Right lobe of liver (tissue), 6 donors: ENCODE data around the gene UBE3D. TPM values are rescaled to one million over a fixed set of nuclear protein-coding genes. Genes with fewer than 3 reads are reported as not detected.
"Not testable (repeated sequence)": the region's sequence is repeated elsewhere in the genome, so short reads cannot be mapped to it uniquely, and the experiment has no call there.

Experiments used
- ATAC-seq, 4 donors: fragments of 200-7000 bp; cut with Tn5 transposase; one replicate each; pipeline ENCODE4 v1.9.1; 2020; ENCODE audit warnings: mild to moderate bottlenecking in 4 of 4, moderate library complexity in 4 of 4
- DNase-seq, 3 donors: peaks; one replicate each; pipeline ENCODE4 v3.0.0-alpha.2; 2020
- H3K27ac ChIP-seq, 3 donors: fragments of 200-600 bp; one replicate each; pipeline ENCODE4 v1.8.0; 2022
- H3K27me3 ChIP-seq, 2 donors: fragments of 200-600 bp; one replicate each; pipeline ENCODE4 v1.8.0; 2022
- H3K36me3 ChIP-seq, 4 donors: fragments of 200-600 bp; sonication (generic) in 1 of 4; one replicate each; pipeline versions ENCODE4 v1.5.1 to v1.8.0; 2017 to 2022; ENCODE audit warnings: control low read depth in 1 of 4
- H3K4me1 ChIP-seq, 4 donors: fragments of 200-600 bp; sonication (generic) in 1 of 4; one replicate each; pipeline versions ENCODE4 v1.5.1 to v1.8.0; 2017 to 2022; ENCODE audit warnings: control low read depth in 1 of 4
- H3K4me3 ChIP-seq, 3 donors: fragments of 200-600 bp; one replicate each; pipeline ENCODE4 v1.8.0; 2022
- H3K9me3 ChIP-seq, 4 donors: fragments of 200-600 bp; sonication (generic) in 1 of 4; one replicate each; pipeline versions ENCODE4 v1.5.1 to v1.8.0; 2017 to 2022; ENCODE audit warnings: control low read depth in 1 of 4
- POLR2A ChIP-seq: fragments of 450-650 bp; IDR thresholded peaks from one replicate; pipeline ENCODE4 v1.6.1; 2017; ENCODE audit warnings: antibody characterized with exemption, mild to moderate bottlenecking
- WGBS: methylation state at CpG from one replicate; pipeline ENCODE4 v1.1.6; 2018; ENCODE audit warnings: low coverage, low lambda C conversion rate; ENCODE audit not compliant: insufficient coverage; ENCODE audit errors: missing lambda C conversion rate; 5-methylcytosine and 5-hydroxymethylcytosine counted together
- intact Hi-C, 2 donors: fragments of 100-400 bp; cut with DNase I; formaldehyde crosslinking; loops; one replicate each; pipeline versions ENCODE4 v1.11.2 to v1.14.1; 2022
- total RNA-seq, 6 experiments: library from RNA; depleted of rRNA in 2 of 6; stranded (reverse); fragments of >200 nt in 2 of 6; fragmentation: NEBNext Ultra II Directional in 3 of 6; extraction: Animal tissue kit (Norgen Biotek cat#: 25700) in 3 of 6; gene quantifications; one replicate each; pipeline versions ENCODE4 v1.1.0 to v1.2.4, GENCODE V29; 2016 to 2023
- TF ChIP-seq, protein P1 (sequence below), 4 donors: fragments of 200-600 bp in 3 of 4; fragments of 450-650 bp in 1 of 4; IDR thresholded peaks; one replicate each; pipeline versions ENCODE4 v1.5.1 to v1.8.0; 2016 to 2022; ENCODE audit warnings: antibody characterized with exemption in 4 of 4, mild to moderate bottlenecking in 2 of 4
- donor health status: DM: no; HTN: yes; CAD: no.
- donor health status: DM: no; HTN: no; CAD: no.
- donor health status: DM: no; HTN: no; CAD: no.
- donor health status: DM: no; HTN: yes; CAD: no.
- donor health status: DM: no; HTN: yes; CAD: no.

Gene UBE3D
- total RNA-seq, 6 experiments from 2014 or later = 1.6 to 4.8 (median 2.1) TPM

GRCh38 chr6:83042467-83043053 is 23.1 kb downstream of the UBE3D start:
- ATAC-seq (no peak), DNase-seq (no peak)
- intact Hi-C loops = no loop called here
- WGBS = 68% methylated on average over 4 of the region's 4 CpGs
- no peak overlapping the region for H3K4me3 ChIP-seq
- TF ChIP-seq, protein P1, sequence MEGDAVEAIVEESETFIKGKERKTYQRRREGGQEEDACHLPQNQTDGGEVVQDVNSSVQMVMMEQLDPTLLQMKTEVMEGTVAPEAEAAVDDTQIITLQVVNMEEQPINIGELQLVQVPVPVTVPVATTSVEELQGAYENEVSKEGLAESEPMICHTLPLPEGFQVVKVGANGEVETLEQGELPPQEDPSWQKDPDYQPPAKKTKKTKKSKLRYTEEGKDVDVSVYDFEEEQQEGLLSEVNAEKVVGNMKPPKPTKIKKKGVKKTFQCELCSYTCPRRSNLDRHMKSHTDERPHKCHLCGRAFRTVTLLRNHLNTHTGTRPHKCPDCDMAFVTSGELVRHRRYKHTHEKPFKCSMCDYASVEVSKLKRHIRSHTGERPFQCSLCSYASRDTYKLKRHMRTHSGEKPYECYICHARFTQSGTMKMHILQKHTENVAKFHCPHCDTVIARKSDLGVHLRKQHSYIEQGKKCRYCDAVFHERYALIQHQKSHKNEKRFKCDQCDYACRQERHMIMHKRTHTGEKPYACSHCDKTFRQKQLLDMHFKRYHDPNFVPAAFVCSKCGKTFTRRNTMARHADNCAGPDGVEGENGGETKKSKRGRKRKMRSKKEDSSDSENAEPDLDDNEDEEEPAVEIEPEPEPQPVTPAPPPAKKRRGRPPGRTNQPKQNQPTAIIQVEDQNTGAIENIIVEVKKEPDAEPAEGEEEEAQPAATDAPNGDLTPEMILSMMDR (IDR thresholded peaks at IDR 0.05) = no peak
- no peak for TF ChIP-seq POLR2A
- no peak overlapping the region for H3K27ac ChIP-seq
- no peaks in the 10 kb centered on the region for H3K9me3 ChIP-seq
- H3K4me1 ChIP-seq = no peaks in the 10 kb centered on the region
- H3K36me3 ChIP-seq = no peaks in the 10 kb centered on the region
- H3K27me3 ChIP-seq = no peaks in the 10 kb centered on the region

GRCh38 chr6:83038246-83038645 is 27.4 kb downstream of the UBE3D start:
- H3K4me3 ChIP-seq = no peak overlapping the region
- intact Hi-C loops = no loop called here
- TF ChIP-seq, protein P1 (IDR thresholded peaks at IDR 0.05) = no peak
- no peak for TF ChIP-seq POLR2A
- no peak for DNase-seq
- no peaks in the 10 kb centered on the region for H3K36me3 ChIP-seq
- no peaks in the 10 kb centered on the region for H3K4me1 ChIP-seq
- WGBS = 93% methylated on average over 2 of the region's 2 CpGs
- H3K27me3 ChIP-seq = no peaks in the 10 kb centered on the region
- no peaks in the 10 kb centered on the region for H3K9me3 ChIP-seq
- H3K27ac ChIP-seq = no peak overlapping the region
- no peak for ATAC-seq

GRCh38 chr6:83031689-83032088 is 34.0 kb downstream of the UBE3D start:
- Histone ChIP-seq H3K9me3 (no peaks in the 10 kb centered on the region), H3K27ac (no peak overlapping the region), H3K36me3 (no peaks in the 10 kb centered on the region), H3K4me3 (no peak overlapping the region), H3K27me3 (no peaks in the 10 kb centered on the region), H3K4me1 (no peaks in the 10 kb centered on the region)
- intact Hi-C loops = no loop called here
- DNase-seq (no peak), ATAC-seq (no peak)
- WGBS = no CpG with 5 or more reads among the region's 6 CpGs
- TF ChIP-seq, protein P1 (IDR thresholded peaks at IDR 0.05) = no peak
- TF ChIP-seq POLR2A = no peak

DNA sequence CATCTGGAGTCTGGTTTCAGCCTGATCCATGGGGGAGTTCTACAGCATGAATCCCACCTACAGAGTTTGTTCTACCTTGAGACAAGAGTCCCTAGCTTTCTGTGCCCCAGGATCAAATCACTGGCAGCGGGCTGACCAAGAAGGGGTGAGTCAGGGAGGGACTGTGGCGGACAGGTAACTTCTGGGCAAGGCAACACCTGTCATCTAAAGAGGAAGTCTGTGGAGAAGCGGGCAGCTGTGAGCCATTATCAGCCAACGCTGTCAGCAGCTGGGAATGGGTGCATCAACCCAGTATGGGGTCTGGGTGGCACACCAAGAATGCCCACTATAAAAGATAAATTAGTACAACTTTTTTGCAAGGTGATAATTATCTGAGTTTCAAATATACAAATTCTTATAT is 45.9 kb downstream of the UBE3D start:
- no peak for TF ChIP-seq POLR2A
- TF ChIP-seq, protein P1 (IDR thresholded peaks at IDR 0.05) = no peak
- Histone ChIP-seq H3K27me3 (no peaks in the 10 kb centered on the region), H3K27ac (no peak overlapping the region), H3K4me1 (no peaks in the 10 kb centered on the region), H3K36me3 (peaks cover 0 to 6% (median 0%) of the 10 kb centered on the region in 4 donors), H3K9me3 (no peaks in the 10 kb centered on the region), H3K4me3 (no peak overlapping the region)
- ATAC-seq = no peak
- no peak for DNase-seq
- intact Hi-C loops = no loop called here
- WGBS = 90% methylated on average over 3 of the region's 4 CpGs

GRCh38 chr6:83011131-83011530 is 54.5 kb downstream of the UBE3D start:
- 68% methylated on average over 3 of the region's 3 CpGs for WGBS
- not testable (repeated sequence) for H3K27me3 ChIP-seq, DNase-seq

More at GRCh38 chr6:83011131-83011530, 54.5 kb downstream of the UBE3D start:
- intact Hi-C loops, H3K4me1 ChIP-seq, H3K36me3 ChIP-seq, H3K27ac ChIP-seq, ATAC-seq, H3K4me3 ChIP-seq, H3K9me3 ChIP-seq: not testable (repeated sequence)
